ENCODE measurements around the gene IFI27L2.
"Not testable (repeated sequence)": the region's sequence is repeated elsewhere in the genome, so short reads cannot be mapped to it uniquely, and the experiment has no call there.

Gene IFI27L2

GRCh38 chr14:94129111-94129757, at the start of gene IFI27L2:
TSS of gene IFI27L2 (minus strand) at chr14:94129604. CDS start at chr14:94129564, 40 bp downstream.
- peak; percentile 66 for DNase-seq (ENCODE audit: low read depth)

- no peak for DNase-seq (ENCODE audit: low read depth)
Measured at GRCh38 chr14:94177806-94178205, 48.4 kb upstream of the IFI27L2 start.

- DNase-seq (ENCODE audit: low read depth), result no peak
Measured at GRCh38 chr14:94176808-94177207, 47.4 kb upstream of the IFI27L2 start.

- DNase-seq (ENCODE audit: low read depth), result no peak
Measured at GRCh38 chr14:94175747-94176146, 46.3 kb upstream of the IFI27L2 start.

GRCh38 chr14:94175011-94175745, 45.8 kb upstream of the IFI27L2 start:
- no peak for DNase-seq (ENCODE audit: low read depth)

- DNase-seq (ENCODE audit: low read depth), result no peak
Measured at GRCh38 chr14:94174604-94175010, 45.2 kb upstream of the IFI27L2 start.

GRCh38 chr14:94173885-94174603, 44.6 kb upstream of the IFI27L2 start, which contains the start of gene PPP4R4:
TSS of gene PPP4R4 (plus strand) at chr14:94174322. CDS start at chr14:94174466, 144 bp downstream.
- DNase-seq (ENCODE audit: low read depth), result peak; percentile 82

- DNase-seq (ENCODE audit: low read depth), result no peak
Measured at GRCh38 chr14:94173471-94173884, 44.1 kb upstream of the IFI27L2 start.

- DNase-seq (ENCODE audit: low read depth), result no peak
Measured at GRCh38 chr14:94172545-94172944, 43.1 kb upstream of the IFI27L2 start.

GRCh38 chr14:94171208-94171607, 41.8 kb upstream of the IFI27L2 start:
- DNase-seq (ENCODE audit: low read depth), result no peak

- no peak for DNase-seq (ENCODE audit: low read depth)
Measured at GRCh38 chr14:94170136-94170535, 40.7 kb upstream of the IFI27L2 start.

GRCh38 chr14:94165744-94166143, 36.3 kb upstream of the IFI27L2 start:
- DNase-seq (ENCODE audit: low read depth), result no peak

- DNase-seq (ENCODE audit: low read depth), result peak; percentile 37
Measured at GRCh38 chr14:94164685-94165431, 35.5 kb upstream of the IFI27L2 start.

- DNase-seq (ENCODE audit: low read depth), result no peak
Measured at GRCh38 chr14:94163796-94164195, 34.4 kb upstream of the IFI27L2 start.

GRCh38 chr14:94162466-94162865, 33.1 kb upstream of the IFI27L2 start:
- DNase-seq (ENCODE audit: low read depth), result no peak

- DNase-seq (ENCODE audit: low read depth), result no peak
Measured at GRCh38 chr14:94161981-94162380, 32.6 kb upstream of the IFI27L2 start.

GRCh38 chr14:94161058-94161457, 31.7 kb upstream of the IFI27L2 start:
- DNase-seq (ENCODE audit: low read depth), result no peak

GRCh38 chr14:94158239-94158883, 29.0 kb upstream of the IFI27L2 start:
- DNase-seq (ENCODE audit: low read depth), result no peak

- DNase-seq (ENCODE audit: low read depth), result no peak
Measured at GRCh38 chr14:94157197-94157596, 27.8 kb upstream of the IFI27L2 start.

GRCh38 chr14:94156143-94156542, 26.7 kb upstream of the IFI27L2 start:
- not testable (repeated sequence) for DNase-seq (ENCODE audit: low read depth)

- DNase-seq (ENCODE audit: low read depth), result no peak
Measured at GRCh38 chr14:94153750-94154342, 24.4 kb upstream of the IFI27L2 start.
